Activated T-cell treated with anti-CD3 and anti-CD28 coated beads for 4 hours (primary cell): ENCODE results near the gene SCARF2.
"Not testable (repeated sequence)": the region's sequence is repeated elsewhere in the genome, so short reads cannot be mapped to it uniquely, and the experiment has no call there.

ENCODE experiments used
- DNase-seq: peaks from one replicate; pipeline ENCODE4 v3.0.0-alpha.2; 2020

SCARF2 gene

GRCh38 chr22:20425566-20426258 lies 11.9 kb downstream of the SCARF2 start:
- DNase-seq, result no peak

DNA sequence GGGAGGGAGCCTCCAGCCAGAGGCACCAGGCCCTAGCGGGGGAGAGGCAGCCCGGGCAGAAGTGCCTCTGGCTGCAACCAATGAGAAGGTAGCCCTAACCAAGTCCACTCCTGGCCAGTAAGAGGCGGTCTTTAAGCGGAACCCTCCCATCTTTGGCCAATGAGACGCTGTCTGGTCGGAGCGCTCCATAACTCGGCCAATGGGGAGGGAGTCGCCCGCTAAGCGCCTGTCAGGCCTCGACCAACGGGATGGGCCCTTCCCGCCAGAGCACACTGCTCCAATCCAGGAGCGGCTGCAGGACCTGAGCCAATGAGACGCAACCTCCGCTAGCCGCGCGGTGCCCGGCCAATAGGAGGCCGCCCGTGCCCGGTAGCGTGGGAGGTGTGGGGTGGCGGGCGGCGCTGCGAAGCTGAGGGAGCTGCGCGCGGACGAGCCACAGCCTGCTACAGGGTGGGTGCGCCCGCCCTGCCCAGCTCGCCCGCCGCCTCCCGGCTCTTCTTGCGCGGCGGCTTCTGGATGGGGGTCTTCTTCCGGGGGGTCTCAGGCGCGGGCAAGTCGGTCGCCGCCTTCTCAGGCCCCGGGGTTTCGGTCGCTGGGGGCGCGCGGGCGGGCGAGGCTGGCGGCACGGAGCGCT lies 12.6 kb downstream of the SCARF2 start:
- no peak for DNase-seq

- DNase-seq, result no peak
These were observed 13.1 kb downstream of the SCARF2 start for GRCh38 chr22:20424568-20424931.

- no peak for DNase-seq
These were observed 13.6 kb downstream of the SCARF2 start for GRCh38 chr22:20423906-20424551.

GRCh38 chr22:20423008-20423905 lies 14.4 kb downstream of the SCARF2 start:
- no peak for DNase-seq

DNA sequence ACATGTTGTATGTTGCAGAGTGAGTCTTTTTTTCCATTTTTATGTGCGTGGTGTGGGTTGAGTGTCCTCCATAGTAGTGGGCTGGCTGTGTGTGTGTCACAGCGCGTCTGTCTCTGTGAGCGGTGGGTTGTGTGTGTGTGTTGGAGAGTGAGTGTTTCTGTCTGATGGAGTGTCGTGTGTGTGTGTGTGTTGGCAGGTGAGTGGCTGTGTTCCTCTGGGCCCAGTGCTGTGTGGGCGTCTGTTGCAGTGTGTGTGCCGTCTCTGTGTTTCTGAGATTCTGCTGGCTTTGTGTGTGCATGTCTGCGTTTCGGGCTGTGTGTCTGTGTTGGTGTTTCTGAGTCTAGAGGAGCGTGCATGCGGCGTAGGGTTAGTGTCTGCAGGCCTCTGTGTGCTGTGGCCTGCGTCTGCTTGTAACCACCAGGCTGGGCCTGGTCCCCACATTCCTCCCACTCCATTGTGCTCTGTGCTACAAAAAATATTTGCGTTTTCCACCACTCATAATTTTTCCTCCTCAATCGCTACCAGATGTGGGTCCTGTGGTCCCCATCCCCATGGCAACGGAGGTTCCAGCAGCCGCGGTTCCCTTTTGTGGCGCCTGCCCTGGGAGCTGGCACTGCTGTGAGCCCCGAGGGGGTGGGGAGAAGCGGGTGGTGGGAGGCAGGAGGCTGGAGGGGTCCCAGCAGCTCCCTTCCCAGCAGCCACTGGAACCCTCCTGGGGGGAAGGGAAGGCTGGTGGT lies 15.2 kb downstream of the SCARF2 start:
- no peak for DNase-seq

DNA sequence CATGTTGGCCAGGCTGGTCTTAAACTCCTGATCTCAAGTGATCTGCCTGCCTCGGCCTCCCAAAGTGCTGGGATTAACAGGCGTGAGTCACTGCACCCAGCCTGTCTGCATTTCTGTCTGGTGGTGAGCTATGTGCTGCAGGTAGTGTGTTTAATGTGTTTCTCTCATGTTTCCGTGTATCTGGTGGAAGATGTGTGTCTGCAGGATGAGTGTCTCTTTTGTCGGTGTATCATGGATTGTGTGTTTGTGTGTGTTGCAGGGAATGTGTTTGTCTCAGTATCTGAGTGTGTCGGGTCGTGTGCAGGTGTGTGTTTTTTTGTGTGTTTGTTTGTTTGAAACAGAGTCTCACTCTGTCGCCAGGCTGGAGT lies 16.1 kb downstream of the SCARF2 start:
- no peak for DNase-seq

DNA sequence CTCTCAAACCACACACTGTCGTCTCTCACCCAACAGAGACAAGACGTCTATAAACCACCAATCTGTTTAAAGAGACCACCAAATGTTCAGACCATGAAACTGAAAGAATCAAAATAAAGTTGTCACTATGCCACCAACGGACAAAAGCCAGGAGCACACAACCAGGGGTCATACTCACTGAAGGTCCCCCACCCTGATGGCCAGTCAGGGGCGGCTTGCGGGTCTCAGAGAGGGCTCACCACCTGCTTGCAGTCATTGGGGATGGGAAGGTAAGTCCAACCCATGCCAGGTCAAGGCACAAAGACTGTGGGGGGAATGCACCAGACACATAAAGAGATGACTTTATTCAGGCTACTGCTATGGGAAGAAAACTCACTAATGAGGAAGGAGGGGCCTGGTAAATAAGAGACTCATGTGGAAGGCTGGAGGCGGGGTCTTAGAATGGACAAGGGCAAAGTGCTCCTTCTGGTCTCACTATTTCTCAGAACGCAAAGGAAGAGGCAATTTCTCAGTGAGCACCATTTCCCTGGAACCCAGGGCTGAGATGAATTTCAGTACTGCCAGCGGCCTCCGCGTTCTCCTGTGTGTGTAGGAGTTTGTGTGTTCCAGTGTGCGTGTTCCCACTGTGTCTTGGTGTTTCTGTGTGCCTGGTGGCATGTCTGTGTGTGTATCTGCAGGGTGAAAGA lies 17.3 kb downstream of the SCARF2 start:
- no peak for DNase-seq

GRCh38 chr22:20419664-20419951 lies 18.0 kb downstream of the SCARF2 start:
- no peak for DNase-seq

DNA sequence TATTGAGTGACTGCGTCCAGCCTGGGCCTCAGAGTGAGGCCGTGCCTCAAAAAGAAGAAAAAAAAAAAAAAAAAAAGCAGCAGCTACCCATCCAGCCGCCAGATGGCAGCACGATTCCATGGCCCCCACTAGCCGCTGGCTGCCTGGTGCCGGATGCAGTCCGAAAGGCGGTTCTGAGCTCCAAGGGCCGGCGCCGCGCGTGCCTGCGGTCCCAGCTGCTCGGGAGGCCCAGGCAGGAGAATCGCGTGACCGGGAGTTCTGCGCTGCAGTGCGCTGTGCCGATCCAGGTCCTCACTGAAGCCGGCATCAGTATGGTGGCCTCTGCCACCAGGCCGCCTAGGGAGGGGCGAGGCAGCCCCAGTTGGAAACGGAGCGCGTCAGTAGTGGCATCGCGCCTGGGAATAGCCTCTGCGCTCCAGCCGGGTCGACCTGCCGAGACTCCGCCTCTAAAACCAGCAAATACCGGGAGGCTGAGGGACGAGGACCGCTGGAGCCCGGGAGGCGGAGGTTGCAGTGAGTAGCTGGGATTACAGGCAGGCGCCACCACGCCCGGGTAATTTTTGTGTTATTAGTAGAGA lies 19.3 kb downstream of the SCARF2 start:
- DNase-seq, result peak; percentile 57

DNA sequence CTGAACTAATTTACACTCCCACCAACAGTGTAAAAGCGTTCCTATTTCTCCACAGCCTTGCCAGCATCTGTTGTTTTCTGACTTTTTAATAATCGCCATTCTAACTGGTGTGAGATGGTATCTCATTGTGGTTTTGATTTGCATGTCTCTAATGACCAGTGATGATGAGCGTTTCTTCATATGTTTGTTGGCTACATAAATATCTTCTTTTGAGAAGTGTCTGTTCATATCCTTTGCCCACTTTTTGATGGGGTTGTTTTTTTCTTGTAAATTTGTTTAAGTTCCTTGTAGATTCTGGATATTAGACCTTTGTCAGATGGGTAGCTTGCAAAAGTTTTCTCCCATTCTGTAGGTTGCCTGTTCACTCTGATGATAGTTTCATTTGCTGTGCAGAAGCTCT lies 21.9 kb downstream of the SCARF2 start:
- not testable (repeated sequence) for DNase-seq

GRCh38 chr22:20415241-20415640 lies 22.4 kb downstream of the SCARF2 start:
- not testable (repeated sequence) for DNase-seq

DNA sequence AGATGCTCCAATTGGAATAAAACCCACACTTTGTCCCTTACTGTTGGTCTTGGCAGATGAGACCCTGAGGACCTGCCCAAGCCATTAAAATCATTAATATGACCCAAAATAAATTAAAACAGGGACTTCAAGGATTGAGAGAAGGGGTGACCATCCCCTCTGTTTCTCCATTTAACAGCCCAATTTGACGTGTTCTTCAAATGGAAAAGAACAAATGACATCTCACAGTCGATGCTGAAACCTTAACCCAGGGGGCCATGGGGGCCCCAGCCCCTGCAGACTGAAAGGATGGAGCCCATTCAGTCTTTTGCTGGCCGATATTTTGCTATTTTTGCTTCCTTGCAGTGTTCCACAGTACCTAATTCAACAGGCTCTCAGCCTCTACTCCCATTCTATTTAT lies 23.2 kb downstream of the SCARF2 start:
- DNase-seq, result no peak

DNA sequence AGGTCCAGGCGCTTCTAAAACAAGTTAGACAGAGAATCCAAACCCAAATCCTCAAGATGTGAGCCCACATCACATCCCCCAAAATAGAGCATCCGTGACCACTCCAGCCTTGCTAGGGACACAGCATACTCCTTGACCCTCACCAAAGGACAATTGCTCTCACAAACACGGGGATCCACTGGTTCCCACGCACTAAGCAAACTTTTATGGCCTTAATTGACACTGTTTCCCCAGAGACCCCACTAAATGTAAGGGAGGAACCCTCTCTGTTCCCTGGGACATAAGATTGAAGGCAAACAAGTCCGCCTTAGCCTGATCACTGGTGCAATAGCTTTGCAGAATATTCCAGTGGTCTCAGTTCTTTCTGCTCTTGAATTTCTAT lies 23.6 kb downstream of the SCARF2 start:
- no peak for DNase-seq

DNA sequence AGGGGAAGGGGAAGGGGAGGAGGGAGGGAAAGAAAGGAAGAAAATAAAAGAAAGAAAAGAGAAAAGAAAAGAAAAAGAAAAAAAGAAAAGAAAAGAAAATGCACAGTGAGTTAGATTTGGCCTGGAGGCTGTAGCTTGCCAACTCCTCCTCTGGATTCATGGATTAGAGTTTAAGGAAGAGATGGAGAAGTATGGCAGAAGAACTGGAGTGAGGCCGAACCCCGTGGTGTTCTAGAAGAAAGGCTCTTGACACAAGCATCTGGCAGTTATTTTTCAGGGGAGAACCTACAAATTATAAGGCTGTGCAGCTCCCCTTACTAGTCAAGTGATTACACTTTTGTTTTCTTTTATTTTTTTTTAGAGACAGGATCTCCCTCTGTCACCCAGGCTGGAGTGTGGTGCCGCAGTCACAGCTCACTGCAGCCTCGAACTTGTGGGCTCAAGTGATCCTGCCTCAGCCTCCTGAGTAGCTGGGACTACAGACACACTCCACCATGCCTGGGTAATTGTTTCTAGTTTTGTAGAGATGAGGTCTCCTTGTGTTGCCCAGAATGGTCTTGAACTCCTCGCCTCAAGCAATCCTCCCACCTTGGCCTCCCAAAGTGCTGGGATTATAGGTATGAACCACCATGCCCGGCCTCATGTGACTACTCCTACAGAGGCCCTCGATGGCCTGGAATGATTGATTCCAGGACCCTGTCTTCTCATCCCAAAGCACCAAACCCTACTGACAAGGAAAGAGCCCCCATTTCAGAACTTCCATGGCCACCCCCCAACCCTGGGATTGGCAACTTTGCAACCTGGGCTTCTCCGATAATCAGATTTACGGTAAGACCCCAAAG lies 24.2 kb downstream of the SCARF2 start:
- DNase-seq, result no peak

DNA sequence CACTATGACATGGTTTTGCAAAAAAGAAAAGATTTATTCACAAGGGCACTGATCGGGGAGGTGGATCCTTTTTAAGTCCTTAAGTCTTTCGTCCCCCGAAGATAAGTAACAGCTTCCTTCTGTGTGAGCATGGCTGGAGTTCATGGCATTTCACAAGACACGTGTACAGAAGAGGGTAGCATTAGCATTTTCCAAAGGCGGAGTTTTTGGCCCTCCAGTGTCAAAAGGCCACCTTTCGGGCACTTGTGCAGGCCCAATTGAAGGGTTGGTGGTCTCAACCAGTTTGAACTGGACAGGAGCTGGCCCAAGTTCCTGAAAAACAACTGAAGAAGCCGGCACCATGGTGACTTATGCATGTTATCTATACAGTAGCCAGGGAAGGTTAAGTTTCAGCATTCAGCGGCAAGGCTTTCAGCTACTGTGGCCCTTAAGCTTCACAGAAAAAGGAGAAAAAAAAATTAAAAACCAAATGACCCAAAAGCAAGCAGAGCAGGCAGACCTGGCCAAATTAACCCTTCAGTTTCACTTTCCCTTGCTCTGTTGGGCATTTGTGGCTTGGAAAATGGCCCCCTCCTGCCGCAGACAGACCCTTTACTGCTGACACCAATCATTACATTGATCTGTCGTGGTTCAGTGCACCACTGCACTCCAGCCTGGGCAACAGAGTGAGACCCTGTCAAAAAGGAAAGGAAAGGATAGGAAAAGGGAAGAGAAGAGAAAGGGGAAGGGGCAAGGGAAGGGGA lies 25.0 kb downstream of the SCARF2 start:
- DNase-seq, result no peak

- DNase-seq, result not testable (repeated sequence)
These were observed 28.2 kb downstream of the SCARF2 start for GRCh38 chr22:20409385-20409784.

DNA sequence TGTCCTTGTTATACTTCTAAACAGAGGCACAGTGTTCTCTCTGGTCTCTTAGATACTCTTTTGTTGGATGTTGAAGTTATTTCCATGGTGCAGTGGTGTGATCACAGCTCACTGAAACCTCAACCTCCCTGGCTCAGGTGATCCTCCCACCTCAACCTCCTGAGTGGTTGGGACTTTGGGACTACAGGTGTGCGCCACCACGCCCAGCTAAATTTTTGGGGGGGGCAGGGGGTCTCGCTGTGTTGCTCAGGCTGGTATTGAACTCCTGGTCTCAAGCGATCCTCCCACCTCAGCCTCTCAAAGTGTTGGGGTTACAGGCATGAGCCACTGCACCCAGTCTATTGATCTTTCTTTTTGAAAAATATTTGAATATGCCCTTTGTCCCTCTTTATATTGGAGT lies 28.7 kb downstream of the SCARF2 start:
- DNase-seq, result no peak

DNA sequence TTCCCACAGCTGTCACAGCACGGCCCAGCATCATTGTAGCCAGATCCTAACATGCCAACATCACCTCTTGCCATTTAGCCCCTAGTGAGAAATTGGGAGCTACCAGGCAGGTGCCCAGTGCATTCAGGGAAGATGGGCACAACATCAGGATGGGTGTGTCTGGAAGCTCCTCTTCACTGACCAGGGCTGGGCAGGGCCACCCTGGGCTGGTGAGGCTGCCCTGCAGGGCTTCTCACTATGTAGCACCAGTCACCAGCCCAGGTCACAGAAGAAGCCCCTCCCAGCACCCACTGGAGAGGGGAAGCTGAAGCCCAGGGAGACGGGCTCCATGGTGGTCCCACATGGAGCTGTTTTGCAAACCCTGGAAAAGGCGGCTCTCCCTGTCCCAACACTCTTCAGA lies 29.8 kb downstream of the SCARF2 start:
- no peak for DNase-seq

DNA sequence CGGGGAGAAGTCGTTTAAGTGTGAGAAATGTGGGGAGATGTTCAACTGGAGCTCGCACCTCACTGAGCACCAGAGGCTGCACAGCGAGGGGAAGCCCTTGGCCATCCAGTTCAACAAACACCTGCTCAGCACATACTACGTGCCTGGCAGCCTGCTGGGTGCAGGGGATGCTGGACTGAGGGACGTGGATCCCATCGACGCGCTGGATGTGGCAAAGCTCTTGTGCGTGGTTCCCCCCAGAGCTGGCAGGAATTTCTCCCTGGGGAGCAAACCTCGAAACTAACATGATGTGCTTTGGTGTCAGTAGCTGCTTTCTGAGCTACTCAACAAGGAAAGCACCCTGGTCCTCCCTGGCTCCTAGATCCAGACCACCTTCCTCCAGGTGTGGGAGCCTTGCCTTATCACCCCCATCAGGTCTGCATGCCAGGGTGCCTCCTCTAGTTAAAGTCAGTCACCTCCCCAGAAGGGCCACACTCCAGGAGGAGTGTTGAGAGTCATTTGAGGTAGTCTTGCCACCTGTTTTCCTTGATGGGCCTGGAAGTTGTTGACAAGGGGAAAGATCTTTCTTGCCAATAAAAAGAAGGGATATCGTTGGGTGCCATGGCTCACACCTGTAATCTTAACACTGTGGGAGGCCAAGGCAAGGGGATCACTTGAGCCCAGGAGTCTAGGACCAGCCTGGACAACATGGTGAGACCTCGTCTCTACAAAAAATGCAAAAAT lies 30.8 kb downstream of the SCARF2 start:
- DNase-seq, result no peak
